Ramos (cell line): Measurements from ENCODE around the gene RPL13.

Experiments used
- in situ Hi-C: fragments of 300-500 bp; cut with MboI; formaldehyde crosslinking; loops from one replicate; pipeline ENCODE4 v1.14.3; 2022; ENCODE audit warnings: low sequenced_read_pairs; ENCODE audit not compliant: unreplicated experiment

The RPL13 gene

DNA sequence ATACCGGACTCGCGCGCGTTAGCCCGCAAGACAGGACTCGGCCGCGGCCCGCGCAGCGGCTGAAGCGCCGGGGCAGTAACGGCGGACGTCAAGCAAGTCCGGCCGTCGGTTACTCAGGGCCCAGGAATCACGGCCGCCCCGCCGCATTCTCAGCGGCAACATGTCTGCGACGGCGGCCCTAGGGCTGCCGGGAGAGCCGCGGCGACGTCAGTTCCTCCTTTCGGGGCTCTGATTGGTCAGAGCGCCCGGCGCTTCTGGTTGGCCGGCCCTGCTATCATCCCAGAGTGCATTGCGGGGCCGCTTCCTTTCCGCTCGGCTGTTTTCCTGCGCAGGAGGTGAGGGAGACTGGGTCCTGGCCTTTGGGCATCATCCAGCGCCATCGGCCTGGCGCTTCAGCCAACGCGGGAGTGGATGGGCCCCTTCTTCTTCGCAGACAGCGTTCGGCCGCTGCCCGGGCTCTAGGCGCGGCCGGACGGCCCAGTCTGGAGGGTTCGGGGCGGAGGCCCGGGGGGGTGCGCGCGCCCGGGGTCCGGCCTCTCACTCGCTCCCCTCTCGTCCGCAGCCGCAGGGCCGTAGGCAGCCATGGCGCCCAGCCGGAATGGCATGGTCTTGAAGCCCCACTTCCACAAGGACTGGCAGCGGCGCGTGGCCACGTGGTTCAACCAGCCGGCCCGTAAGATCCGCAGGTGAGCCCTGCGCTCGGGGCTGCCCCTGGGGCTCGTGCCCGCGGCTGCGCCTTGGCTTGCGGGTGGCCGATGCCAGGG lies at the start of gene RPL13:
Gene RPL13, plus strand, starts transcription at position 305 of the 764 bp plus-strand sequence. Its CDS starts 278 bp downstream, at position 583.
- in situ Hi-C loops: no loop called here

DNA sequence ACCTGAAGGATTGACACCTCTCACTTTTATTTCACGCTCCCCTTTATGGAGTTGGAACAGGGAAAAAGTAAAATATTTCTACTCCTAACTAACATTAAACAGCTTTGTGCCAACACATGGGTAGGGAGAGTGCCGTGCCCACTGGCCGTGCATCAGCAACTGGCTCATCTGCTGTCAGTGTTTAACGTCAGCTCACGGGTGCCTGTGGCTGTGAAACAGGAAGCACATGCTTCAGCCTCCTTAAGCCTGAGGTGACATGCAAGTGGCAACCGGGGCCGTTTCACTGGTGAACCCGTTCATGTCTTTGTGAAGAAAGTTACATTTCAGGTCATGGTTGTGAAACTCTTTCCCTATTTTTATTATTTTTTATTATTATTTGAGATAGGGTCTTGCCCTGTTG lies 49.1 kb upstream of the RPL13 start:
- in situ Hi-C loops: no loop called here

DNA sequence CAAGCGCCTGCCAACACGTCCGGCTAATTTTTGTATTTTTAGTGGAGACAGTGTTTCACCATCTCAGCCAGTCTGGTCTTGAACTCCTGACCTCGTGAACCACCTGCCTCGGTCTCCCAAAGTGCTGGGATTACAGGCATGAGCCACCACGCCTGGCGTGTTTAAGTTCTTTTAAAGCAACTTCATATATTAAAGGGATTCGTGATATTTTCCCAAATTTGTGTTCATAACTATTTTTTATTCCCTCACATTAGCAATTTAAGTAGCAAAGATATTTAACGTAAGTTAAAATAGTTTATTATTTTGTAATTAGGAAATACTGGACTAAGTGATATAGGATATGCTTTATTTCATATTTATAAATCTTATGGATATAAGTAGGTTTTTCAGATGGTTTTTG lies 48.0 kb upstream of the RPL13 start:
- in situ Hi-C loops: no loop called here

DNA sequence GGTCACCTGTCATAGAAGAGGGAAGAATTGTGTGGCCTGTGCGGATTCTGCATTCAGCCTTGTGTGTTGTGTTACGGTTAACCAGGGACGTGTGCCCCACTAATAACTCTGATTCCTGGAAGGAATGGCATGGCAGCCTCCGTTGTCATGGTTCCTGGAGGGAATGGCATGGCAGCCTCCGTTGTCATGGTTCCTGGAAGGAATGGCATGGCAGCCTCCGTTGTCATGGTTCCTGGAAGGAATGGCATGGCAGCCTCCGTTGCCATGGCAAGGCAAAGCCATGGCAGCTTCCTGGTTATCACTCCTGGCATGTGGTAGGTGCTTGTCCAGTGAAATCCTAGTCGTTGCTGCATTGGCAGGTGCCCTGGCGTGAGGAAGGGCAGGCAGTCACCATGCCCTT lies 43.4 kb upstream of the RPL13 start:
- in situ Hi-C loops: no loop called here

DNA sequence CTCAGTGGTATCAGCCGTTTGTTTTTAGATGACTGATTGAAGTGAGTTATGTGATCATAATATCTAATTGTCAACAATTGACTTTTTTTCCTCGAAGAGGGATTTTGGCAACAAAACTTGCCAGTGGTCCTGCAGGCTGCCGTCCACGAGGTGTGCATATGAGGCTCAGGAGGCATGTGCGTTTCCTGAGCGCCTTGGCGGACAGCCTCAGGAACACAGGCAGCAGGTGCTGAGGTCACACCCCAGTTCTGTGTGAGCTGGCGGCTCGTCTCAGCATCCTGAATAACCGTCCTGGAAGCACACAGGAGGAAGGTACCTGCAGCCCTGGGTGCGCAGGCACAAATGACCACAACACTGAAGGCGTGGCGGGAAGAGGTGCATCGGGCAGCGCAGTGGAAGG lies 40.6 kb upstream of the RPL13 start:
- in situ Hi-C loops: no loop called here

DNA sequence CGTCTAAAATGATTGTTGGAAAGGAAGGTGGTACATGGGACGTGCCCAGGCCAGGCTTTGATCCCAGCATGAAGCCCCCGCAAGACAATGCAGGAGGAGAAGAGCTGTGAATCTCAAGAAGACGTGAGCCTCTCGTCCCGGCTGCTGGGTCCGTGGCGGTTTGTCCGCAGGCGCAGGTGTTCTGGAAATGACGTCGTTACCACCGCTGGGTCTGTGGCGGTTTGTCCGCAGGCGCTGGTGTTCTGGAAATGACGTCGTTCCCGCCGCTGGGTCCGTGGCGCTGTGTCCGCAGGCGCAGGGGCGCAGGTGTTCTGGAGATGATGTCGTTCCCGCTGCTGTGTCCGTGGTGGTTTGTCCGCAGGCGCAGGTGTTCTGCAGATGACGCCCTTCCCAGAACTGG lies 38.2 kb upstream of the RPL13 start:
- in situ Hi-C loops: no loop called here

DNA sequence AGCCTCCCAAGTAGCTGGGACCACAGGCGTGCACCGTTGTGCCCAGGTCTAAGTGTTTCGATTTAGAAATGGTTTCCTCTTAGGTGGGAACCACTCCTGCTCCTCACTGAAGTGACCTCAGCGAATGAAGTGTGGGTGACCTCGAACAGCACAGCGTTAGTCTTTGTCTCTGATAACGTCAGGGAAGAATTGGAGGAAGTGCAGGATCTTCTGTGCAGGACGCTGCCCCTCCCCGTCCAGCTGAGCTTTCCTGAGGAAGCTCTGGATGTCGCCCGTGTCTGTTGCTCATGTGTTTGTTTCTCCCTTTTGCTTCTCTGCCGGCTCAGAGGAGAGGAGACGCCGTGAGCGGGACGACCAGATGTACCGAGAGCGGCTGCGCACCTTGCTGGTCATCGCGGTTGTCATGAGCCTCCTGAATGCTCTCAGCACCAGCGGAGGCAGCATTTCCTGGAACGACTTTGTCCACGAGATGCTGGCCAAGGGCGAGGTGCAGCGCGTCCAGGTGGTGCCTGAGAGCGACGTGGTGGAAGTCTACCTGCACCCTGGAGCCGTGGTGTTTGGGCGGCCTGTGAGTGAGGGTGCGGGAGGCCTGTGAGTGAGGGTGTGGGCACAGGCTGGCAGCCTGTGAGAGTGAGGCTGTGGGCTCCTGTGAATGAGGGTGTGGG lies 36.7 kb upstream of the RPL13 start:
- in situ Hi-C loops: no loop called here

DNA sequence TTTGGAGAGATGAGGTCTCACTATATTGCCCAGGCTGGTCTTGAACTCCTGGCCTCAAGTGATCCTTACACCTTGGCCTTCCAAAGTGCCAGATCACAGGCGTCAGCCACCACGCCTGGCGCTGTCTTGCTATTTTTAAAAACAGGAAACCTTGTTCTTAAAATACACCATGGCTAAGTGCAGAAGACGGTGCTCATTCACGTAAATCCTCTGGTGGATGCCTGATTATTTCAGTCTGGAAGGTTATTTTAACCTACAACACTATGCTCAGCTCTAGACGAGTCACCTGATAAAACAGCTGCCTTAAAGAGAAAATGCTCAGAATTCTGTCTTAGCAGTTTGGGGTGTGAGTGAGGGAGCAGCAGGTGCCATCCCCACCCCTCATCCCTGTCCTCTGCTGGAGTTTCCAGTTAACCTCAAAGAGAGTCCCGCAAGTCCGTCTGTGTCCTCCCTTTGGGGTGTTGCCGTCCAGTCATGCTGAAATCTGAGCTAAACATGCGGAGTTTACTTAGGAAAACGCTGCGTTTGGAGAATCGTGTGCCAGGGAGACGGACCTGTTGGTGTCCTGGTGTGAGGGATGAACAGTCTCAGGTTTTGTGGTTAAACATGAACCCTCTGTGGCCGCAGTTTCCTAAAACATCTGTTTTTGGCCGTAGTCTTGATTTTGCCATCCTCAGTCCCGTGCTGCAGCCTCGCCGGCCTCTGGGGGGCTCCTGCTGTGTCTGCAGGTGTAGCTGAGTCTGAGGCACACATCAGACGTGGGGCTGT lies 35.2 kb upstream of the RPL13 start:
- in situ Hi-C loops: no loop called here

DNA sequence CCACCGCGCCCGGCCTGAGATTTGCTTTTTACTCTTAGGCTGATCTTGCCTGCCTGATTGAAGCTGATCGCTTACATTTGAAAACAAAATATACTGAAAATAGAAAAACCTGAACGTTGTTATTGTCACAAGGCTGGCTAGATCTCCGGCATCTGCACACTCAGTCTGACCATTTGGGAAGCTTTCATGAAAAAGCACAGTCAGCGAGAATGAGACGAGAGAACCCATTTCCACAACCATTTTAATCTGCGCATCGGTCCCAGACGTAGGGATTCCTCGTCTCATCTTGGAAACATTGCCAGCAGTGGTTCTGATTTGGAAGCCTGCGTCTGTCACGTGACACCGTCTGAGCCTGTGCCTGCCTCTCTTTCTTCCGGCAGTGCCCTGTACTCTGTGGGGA lies 31.4 kb upstream of the RPL13 start:
- in situ Hi-C loops: no loop called here

DNA sequence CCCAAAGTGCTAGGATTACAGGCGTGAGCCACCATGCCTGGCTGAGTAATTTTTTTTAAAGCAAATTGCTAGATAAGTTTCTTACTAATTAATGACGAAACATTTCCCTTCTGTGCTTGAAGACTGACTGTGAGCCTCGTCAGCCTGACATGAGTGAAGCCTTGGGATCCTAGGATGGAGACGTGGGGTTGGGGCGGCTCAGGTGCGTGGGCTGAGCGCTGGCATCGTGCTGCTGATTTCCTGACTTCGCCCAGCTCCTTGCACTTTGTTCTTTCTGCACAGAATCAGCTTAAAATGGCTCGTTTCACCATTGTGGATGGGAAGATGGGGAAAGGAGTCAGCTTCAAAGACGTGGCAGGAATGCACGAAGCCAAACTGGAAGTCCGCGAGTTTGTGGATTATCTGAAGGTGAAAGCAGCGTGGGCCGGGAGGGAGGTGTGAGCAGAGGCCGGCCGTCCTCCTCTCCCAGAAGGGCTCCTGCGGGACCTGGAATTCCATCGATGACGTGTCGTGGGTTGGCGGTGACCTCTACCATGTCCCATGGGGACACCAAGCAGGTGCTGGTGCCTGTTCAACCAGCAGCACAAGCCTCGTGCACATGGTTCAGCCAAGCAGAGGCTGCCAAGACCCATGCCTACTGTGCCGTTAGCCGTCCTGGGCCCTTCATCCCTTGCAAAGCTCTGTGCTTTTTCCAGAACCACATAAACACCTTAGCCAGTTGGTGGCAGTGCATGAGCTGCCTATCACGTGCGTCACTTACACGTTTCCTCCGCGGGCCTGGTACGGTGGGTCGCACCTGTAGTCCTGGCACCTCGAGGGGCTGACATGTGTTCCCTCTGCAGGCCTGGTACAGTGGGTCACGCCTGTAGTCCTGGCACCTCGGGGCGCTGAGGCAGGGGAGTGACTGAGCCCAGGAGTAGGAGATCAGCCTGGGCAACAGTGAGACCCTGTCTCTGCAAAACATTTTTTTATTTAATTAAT lies 29.8 kb upstream of the RPL13 start:
- in situ Hi-C loops: no loop called here

DNA sequence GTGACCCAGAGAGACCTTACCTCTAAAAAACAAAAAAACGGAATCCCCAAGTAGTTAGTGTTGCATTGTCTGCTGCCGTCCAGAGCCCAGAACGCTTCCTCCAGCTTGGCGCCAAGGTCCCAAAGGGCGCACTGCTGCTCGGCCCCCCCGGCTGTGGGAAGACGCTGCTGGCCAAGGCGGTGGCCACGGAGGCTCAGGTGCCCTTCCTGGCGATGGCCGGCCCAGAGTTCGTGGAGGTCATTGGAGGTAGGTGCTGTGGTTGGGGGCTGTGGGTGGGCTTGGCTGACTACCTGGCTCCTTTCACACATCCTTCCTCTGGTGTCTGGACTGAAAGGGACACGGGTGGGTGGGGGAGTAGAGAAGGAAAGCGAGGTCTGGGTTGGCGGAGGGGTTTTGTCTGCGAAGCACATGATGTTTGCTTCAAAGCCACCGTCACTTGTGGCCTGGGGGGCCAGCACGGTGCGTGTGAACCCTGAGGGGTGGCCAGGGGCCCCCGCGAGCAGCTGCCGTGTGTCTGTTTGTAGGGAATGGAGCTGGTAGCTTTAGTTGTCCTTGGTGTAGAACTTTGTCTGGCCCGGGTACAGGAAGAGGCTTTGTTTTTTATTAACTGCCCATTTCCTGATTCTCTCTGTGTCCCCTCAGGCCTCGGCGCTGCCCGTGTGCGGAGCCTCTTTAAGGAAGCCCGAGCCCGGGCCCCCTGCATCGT lies 28.5 kb upstream of the RPL13 start:
- in situ Hi-C loops: no loop called here

DNA sequence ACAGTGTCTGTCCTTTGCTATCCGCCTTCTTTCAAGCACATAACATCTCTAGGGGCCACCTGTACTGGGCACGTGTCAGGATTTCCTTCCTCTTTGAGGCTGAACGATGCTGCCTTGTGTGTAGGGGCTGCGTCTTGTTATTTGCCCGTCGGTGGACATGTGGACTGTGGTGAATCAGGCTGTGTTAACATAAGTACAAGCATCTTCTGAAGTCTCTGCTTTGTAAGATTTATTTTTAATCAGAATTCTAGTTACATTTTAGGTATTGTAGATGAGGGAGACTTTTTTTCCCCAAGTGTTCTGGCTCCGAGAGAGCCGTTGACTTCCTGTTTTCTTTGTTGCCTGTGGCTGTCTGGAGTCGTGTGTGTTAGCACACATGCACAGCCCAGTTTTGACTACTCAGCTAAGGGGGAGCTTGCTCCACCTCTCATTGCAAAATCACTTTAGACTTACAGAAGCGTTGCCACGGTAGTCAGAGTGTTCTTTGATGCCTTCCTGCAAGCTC lies 26.2 kb upstream of the RPL13 start:
- in situ Hi-C loops: no loop called here

DNA sequence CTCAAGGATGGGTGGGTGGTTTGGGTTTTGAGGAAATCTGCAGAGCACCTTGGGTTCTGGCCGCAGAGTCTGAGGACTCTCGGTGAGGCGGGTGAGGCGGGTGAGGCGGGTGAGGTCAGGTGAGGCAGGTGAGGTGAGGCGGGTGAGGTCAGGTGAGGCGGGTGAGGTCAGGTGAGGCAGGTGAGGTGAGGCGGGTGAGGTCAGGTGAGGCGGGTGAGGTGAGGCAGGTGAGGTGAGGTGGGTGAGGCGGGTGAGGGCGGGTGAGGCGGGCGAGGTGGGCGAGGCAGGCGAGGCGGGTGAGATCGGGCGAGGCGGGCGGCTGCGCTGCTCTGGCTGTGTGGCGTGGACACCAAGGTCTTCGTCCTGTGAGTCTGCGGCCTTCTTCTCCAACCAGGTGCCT lies 24.1 kb upstream of the RPL13 start:
- in situ Hi-C loops: no loop called here

DNA sequence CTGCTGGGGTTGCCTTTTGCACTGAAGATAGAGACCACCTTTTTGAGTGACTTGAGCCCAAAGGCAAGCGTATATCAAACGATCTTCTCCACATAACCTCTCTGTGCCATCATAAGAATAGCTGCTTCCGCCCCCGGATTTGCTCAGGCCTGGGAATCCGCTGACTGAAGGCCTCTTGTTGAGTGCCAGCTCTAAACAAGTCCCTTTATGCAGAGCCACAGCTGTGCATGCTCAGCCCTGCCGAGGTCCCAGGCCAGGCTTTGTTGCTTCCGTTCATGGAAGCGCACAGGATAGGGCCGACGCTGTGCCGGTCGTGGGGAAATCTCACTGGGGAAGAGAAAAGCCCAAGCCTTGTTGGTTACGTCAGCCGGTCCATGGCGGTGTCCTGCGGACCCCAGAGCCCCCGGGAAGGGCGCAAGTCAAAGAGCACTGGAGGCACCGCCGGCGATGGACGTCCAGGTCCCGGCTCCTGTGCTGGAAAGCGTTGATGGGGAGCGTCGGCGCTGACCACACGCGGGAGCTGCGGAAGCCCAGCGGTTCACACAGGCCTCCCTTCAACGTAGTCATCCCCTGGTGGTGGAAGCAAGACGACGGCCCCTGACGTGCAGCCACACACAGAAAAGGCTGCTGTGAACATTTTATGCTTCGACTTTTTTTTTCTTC lies 23.5 kb upstream of the RPL13 start:
- in situ Hi-C loops: no loop called here

DNA sequence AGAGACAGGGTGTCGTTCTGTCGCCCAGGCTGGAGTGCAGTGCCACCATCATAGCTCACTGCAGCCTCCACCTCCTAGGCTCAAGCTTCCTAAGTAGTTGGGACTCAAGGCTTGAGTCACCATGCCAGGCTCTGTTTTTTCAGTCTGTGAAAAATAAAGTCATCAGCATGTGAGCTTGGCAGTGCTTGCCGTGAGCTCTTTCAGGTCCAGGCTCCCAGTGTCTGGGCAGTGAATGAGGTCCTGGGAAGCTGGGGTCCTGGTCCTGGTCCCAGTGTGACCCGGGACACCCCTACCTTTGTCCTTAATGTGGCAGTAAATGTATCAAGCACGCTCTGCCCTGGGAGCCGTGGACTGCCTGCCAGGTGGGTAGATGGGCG lies 22.9 kb upstream of the RPL13 start:
- in situ Hi-C loops: no loop called here

DNA sequence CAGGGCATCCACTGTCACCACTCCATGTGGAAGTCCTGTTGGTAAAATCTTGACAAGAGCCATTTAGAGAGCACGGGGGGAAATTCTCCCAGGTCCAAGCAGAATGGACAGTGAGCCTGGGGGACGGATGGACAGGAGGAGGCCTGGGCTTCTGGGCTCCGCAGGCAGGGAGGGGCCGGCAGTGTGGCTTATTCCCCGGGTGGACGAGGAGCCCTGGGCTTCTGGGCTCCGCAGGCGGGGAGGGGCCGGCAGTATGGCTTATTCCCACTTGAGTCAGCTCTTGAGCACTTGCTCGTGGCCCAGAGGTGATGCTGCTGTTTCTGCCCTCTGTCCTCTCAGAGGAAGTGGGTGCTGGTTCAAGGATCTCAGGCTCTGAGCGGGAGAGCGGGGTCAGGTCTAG lies 22.2 kb upstream of the RPL13 start:
- in situ Hi-C loops: no loop called here

DNA sequence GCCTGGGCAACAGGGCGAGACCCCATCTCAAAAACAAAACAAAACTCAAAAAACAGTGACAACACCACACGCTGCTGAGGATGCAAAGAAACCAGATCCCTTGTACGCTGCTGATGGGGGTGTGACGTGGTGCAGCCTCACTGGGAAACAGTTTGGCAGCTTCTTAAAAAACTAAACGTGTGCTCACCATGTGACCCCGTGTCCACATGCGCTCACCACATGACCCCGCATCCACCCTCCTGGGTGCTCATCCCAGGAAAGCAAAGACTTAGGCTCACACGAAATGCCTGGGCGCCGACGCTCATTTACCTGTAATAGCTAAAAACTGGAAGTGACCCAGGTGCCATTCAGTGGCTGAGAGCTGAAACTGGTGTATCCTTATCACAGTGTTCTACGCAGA lies 19.9 kb upstream of the RPL13 start:
- in situ Hi-C loops: no loop called here

DNA sequence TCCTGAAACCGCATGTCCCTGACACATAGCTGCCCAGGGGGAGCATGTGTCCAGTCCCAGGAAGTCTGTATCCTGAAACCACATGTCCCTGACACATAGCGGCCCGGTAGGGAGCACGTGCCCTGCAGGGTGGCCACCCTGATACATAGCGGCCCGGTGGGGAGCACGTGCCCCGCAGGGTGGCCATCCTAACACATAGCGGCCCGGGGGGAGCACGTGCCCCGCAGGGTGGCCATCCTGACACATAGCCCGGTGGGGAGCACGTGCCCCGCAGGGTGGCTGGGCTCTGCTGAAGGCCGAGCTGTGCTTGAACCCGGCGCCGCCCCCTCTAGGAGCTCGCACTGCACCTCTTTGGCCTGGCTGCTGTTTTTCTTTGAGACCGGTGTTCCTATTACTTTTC lies 18.7 kb upstream of the RPL13 start:
- in situ Hi-C loops: no loop called here

DNA sequence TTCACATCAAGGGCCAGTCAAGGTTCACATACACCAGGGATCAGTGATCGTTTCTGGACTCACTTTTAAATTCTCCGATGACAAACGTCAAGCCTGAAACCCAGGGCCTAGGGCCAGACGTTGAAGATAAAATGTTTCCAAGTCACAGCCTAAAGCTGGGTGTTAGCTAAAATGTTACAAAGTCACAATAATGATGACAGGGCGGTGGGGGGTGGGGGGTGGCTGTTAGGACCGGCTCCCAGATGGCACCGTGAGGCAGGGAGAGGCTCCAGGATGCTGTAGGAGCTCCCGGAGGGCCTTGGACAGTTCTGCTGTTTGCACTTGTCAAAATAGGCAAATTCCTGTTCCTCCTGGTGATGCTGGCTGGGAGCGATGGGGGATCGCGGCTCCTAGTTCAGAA lies 16.4 kb upstream of the RPL13 start:
- in situ Hi-C loops: no loop called here
